GM12875 (cell line): ENCODE results near the gene OTUB2.

Experiments
- H3K4me3 ChIP-seq: one replicate; pipeline ENCODE4 v1.5.1; 2011; ENCODE audit warnings: low read depth, low read length, control low read depth
- CTCF ChIP-seq: IDR thresholded peaks from 2 replicates; pipeline ENCODE4 v1.5.1; 2011; ENCODE audit warnings: low read depth, mild to moderate bottlenecking, control low read depth, inconsistent platforms, low read length, moderate library complexity, borderline replicate concordance; ENCODE audit not compliant: insufficient read depth

OTUB2 gene

GRCh38 chr14:93996130-93996695 lies 29.9 kb upstream of the OTUB2 start:
- TF ChIP-seq CTCF: no peak
- no peak overlapping the region for H3K4me3 ChIP-seq

- no peak for TF ChIP-seq CTCF
- no peak within 1 kb of the TSS for H3K4me3 ChIP-seq
These were observed 29.1 kb upstream of the OTUB2 start, which contains the start of gene CCDC197 for GRCh38 chr14:93997082-93997481. TSS of gene CCDC197 (plus strand) at chr14:93997301. CDS start at chr14:93998132, 831 bp downstream.

GRCh38 chr14:93997916-93998870 lies 27.9 kb upstream of the OTUB2 start:
- H3K4me3 ChIP-seq: no peak overlapping the region
- no peak for TF ChIP-seq CTCF

GRCh38 chr14:93998871-93999403 lies 27.2 kb upstream of the OTUB2 start:
- no peak for TF ChIP-seq CTCF
- no peak overlapping the region for H3K4me3 ChIP-seq

- no peak overlapping the region for H3K4me3 ChIP-seq
- TF ChIP-seq CTCF: peak; percentile 16; the same call in 1 of the 2 replicates
These were observed 26.6 kb upstream of the OTUB2 start for GRCh38 chr14:93999573-93999972.

- H3K4me3 ChIP-seq: no peak overlapping the region
- no peak for TF ChIP-seq CTCF
These were observed 25.9 kb upstream of the OTUB2 start for GRCh38 chr14:94000267-94000666.

GRCh38 chr14:94001016-94001415 lies 25.1 kb upstream of the OTUB2 start:
- no peak for TF ChIP-seq CTCF
- no peak overlapping the region for H3K4me3 ChIP-seq
